IMR-90 (cell line): ENCODE results near the gene POU2AF2. TPM values are rescaled to one million over a fixed set of nuclear protein-coding genes. Genes with fewer than 3 reads are reported as not detected.

Experiments used
- ATAC-seq: fragments of 200-7000 bp; cut with Tn5 transposase; 2 replicates; pipeline ENCODE4 v1.9.1; 2020; ENCODE audit warnings: low read depth, mild to moderate bottlenecking, moderate library complexity
- BruUV-seq: library from RNA; stranded (reverse); fragments of 400-500 nt; replicated peaks from 2 replicates; lab custom pipeline; 2021; lab: Mats Ljungman, UMichigan
- CTCF ChIA-PET: fragments of 300-600 bp; formaldehyde crosslinking; extraction: SDS; loops from one replicate; lab custom pipeline; 2021; ENCODE audit warnings: antibody characterized with exemption; lab: Yijun Ruan, JAX
- POLR2A ChIA-PET: fragments of 300-600 bp; sonication (Branson Sonifier 250); formaldehyde crosslinking; loops from one replicate; lab custom pipeline; 2022; ENCODE audit warnings: antibody characterized with exemption; ENCODE audit not compliant: unreplicated experiment; lab: Charles Lee
- DNase-seq: peaks from one replicate; pipeline ENCODE4 v3.0.0; 2013
- H2AFZ ChIP-seq: replicated peaks from 2 replicates; pipeline ENCODE3; 2013; ENCODE audit warnings: low read length, mild to moderate bottlenecking; ENCODE audit not compliant: poor library complexity
- H2AK5ac ChIP-seq: 2 replicates; pipeline ENCODE4 v1.6.1; 2013; ENCODE audit warnings: low read depth, low read length, inconsistent platforms
- H2AK9ac ChIP-seq: replicated peaks from 2 replicates; pipeline ENCODE3; 2013; ENCODE audit warnings: mild to moderate bottlenecking, low read depth, low read length, moderate library complexity; ENCODE audit not compliant: poor library complexity
- H2BK120ac ChIP-seq: 2 replicates; pipeline ENCODE4 v1.6.1; 2013; ENCODE audit warnings: low read depth, low read length, inconsistent platforms
- H2BK15ac ChIP-seq: 3 replicates; pipeline ENCODE4 v1.6.1; 2013; ENCODE audit warnings: low read depth, low read length, inconsistent platforms
- H2BK20ac ChIP-seq: 2 replicates; pipeline ENCODE4 v1.6.1; 2013; ENCODE audit warnings: low read depth, mild to moderate bottlenecking, inconsistent platforms, low read length, moderate library complexity
- H2BK5ac ChIP-seq: 2 replicates; pipeline ENCODE4 v1.6.1; 2013; ENCODE audit warnings: mild to moderate bottlenecking, low read depth, low read length, inconsistent platforms; ENCODE audit not compliant: poor library complexity, severe bottlenecking
- H3K14ac ChIP-seq: replicated peaks from 2 replicates; pipeline ENCODE4 v1.6.1; 2013; ENCODE audit warnings: low read depth, low read length, inconsistent platforms
- H3K18ac ChIP-seq: 2 replicates; pipeline ENCODE4 v1.6.1; 2013; ENCODE audit warnings: low read depth, low read length, control low read depth
- H3K23ac ChIP-seq: 2 replicates; pipeline ENCODE4 v1.6.1; 2013; ENCODE audit warnings: low read depth, low read length, inconsistent platforms
- H3K27ac ChIP-seq: 2 replicates; pipeline ENCODE4 v1.5.1; 2013; ENCODE audit warnings: mild to moderate bottlenecking, control low read depth, low read length; ENCODE audit not compliant: insufficient read depth
- H3K27me3 ChIP-seq: 2 replicates; pipeline ENCODE4 v1.6.1; 2013; ENCODE audit warnings: low read length; ENCODE audit not compliant: control insufficient read depth, insufficient read depth
- H3K36me3 ChIP-seq: 2 replicates; pipeline ENCODE4 v1.6.1; 2013; ENCODE audit warnings: low read length, mixed read lengths; ENCODE audit not compliant: control insufficient read depth, insufficient read depth
- H3K4ac ChIP-seq: 2 replicates; pipeline ENCODE4 v1.6.1; 2013; ENCODE audit warnings: low read depth, low read length, inconsistent platforms
- H3K4me1 ChIP-seq: 2 replicates; pipeline ENCODE4 v1.6.1; 2013; ENCODE audit warnings: low read length, mixed read lengths; ENCODE audit not compliant: control insufficient read depth, insufficient read depth
- H3K4me2 ChIP-seq: 2 replicates; pipeline ENCODE4 v1.6.1; 2013; ENCODE audit warnings: low read depth, mild to moderate bottlenecking, control low read depth, low read length, moderate library complexity
- H3K4me3 ChIP-seq: 2 replicates; pipeline ENCODE4 v1.5.1; 2013; ENCODE audit warnings: low read depth, mild to moderate bottlenecking, control low read depth, low read length, moderate library complexity; ENCODE audit not compliant: insufficient read depth
- H3K56ac ChIP-seq: 2 replicates; pipeline ENCODE4 v1.6.1; 2013; ENCODE audit warnings: low read length, inconsistent platforms; ENCODE audit not compliant: insufficient read depth; ENCODE audit errors: extremely low read depth
- H3K79me1 ChIP-seq, 2 experiments: 2 replicates each; pipeline ENCODE4 v1.6.1; 2013; ENCODE audit warnings: low read length in 2 of 2, inconsistent platforms in 1 of 2, low read depth in 1 of 2
- H3K9ac ChIP-seq: 2 replicates; pipeline ENCODE4 v1.6.1; 2013; ENCODE audit warnings: low read depth, low read length, control low read depth
- H3K9me1 ChIP-seq: 2 replicates; pipeline ENCODE4 v1.6.1; 2013; ENCODE audit warnings: low read length, inconsistent platforms; ENCODE audit not compliant: insufficient read depth
- H3K9me3 ChIP-seq: 2 replicates; pipeline ENCODE4 v1.6.1; 2013; ENCODE audit warnings: low read length; ENCODE audit not compliant: control insufficient read depth, insufficient read depth
- H4K20me1 ChIP-seq: 2 replicates; pipeline ENCODE4 v1.6.1; 2013; ENCODE audit warnings: low read length, inconsistent platforms; ENCODE audit not compliant: insufficient read depth
- H4K5ac ChIP-seq: 2 replicates; pipeline ENCODE4 v1.6.1; 2013; ENCODE audit warnings: mild to moderate bottlenecking, low read depth, low read length, control low read depth
- H4K8ac ChIP-seq, 2 experiments: 2 replicates each; pipeline ENCODE4 v1.6.1; 2013; ENCODE audit warnings: low read depth in 2 of 2, low read length in 2 of 2, control low read depth in 1 of 2, inconsistent platforms in 1 of 2
- H4K91ac ChIP-seq: 2 replicates; pipeline ENCODE4 v1.6.1; 2013; ENCODE audit warnings: low read depth, low read length, inconsistent platforms; ENCODE audit not compliant: insufficient read depth
- BHLHE40 ChIP-seq: fragments of 150-350 bp; IDR thresholded peaks from 2 replicates; pipeline ENCODE4 v1.6.1; 2016; ENCODE audit warnings: mild to moderate bottlenecking, low read depth, low read length
- CEBPB ChIP-seq: IDR thresholded peaks from 2 replicates; pipeline ENCODE4 v1.6.1; 2012; ENCODE audit warnings: low read depth, low read length, improper control_type of control experiment
- FOS ChIP-seq: fragments of 150-350 bp; IDR thresholded peaks from 2 replicates; pipeline ENCODE4 v1.6.1; 2016; ENCODE audit warnings: low read depth, low read length
- MAZ ChIP-seq: IDR thresholded peaks from 2 replicates; pipeline ENCODE4 v1.6.1; 2012; ENCODE audit warnings: low read depth, mild to moderate bottlenecking, low read length, improper control_type of control experiment, moderate library complexity, borderline replicate concordance
- MXI1 ChIP-seq: IDR thresholded peaks from 2 replicates; pipeline ENCODE4 v1.6.1; 2012; ENCODE audit warnings: low read depth, mild to moderate bottlenecking, low read length, moderate library complexity, borderline replicate concordance
- RCOR1 ChIP-seq: IDR thresholded peaks from 2 replicates; pipeline ENCODE4 v1.6.1; 2012; ENCODE audit warnings: mild to moderate bottlenecking, low read length, improper control_type of control experiment; ENCODE audit not compliant: insufficient replicate concordance
- SMC3 ChIP-seq: fragments of 150-350 bp; IDR thresholded peaks from 2 replicates; pipeline ENCODE4 v1.6.1; 2016; ENCODE audit warnings: low read depth, mild to moderate bottlenecking, antibody characterized with exemption, low read length, moderate library complexity
- USF2 ChIP-seq: fragments of 150-350 bp; IDR thresholded peaks from 2 replicates; pipeline ENCODE4 v1.6.1; 2017; ENCODE audit warnings: mild to moderate bottlenecking, antibody characterized with exemption, low read length, low read depth
- WGBS, 2 experiments: methylation state at CpG; one replicate each; pipeline versions ENCODE4 v1.1.5 to v1.1.7; 2013; ENCODE audit warnings: missing lambda C conversion rate in 2 of 2; ENCODE audit not compliant: insufficient read length in 1 of 2; ENCODE audit errors: extremely low coverage in 2 of 2; 5-methylcytosine and 5-hydroxymethylcytosine counted together
- dilution Hi-C: fragments of 300-500 bp; cut with HindIII; formaldehyde crosslinking; loops from one replicate; pipeline ENCODE4 v1.14.3; 2018; ENCODE audit warnings: low sequenced_read_pairs; ENCODE audit not compliant: unreplicated experiment
- in situ Hi-C: fragments of 300-500 bp; cut with MboI; formaldehyde crosslinking; loops from 3 replicates; pipeline ENCODE4 v1.14.3; 2019; ENCODE audit warnings: low sequenced_read_pairs, inconsistent platforms, mixed read lengths
- intact Hi-C: fragments of 100-400 bp; cut with micrococcal nuclease; formaldehyde crosslinking; loops from 2 replicates; pipeline ENCODE4 v1.10.0; 2022
- polyA plus RNA-seq, 3 experiments: library from polyadenylated mRNA; depleted of rRNA; stranded (reverse); fragments of >200 nt; gene quantifications; 2 replicates each; pipeline ENCODE4 v1.2.3, GENCODE V29; 2012; ENCODE audit warnings: low replicate concordance in 1 of 3
- total RNA-seq: library from RNA; depleted of rRNA; stranded (reverse); fragments of >200 nt; gene quantifications from 2 replicates; pipeline ENCODE4 v1.2.3, GENCODE V29; 2012

The POU2AF2 gene
- total and polyA plus RNA-seq, 2 of the 4 experiments (the other 2 are of a cell fraction), result not detected

- peaks cover 45% of the 10 kb centered on the region for H3K27me3 ChIP-seq
- H3K4me2 ChIP-seq, result no peak overlapping the region
- H3K9me1 ChIP-seq, result no peaks in the 10 kb centered on the region
- 100% methylated on average over 1 of the region's 10 CpGs; no CpG with 5 or more reads in 1 of the 2 experiments for WGBS, 2 experiments
- no peaks in the 10 kb centered on the region; the same call in 1 of the 2 replicates for H3K4me1 ChIP-seq
- no peak overlapping the region for H2AK9ac ChIP-seq
- H2AFZ ChIP-seq, result no peak overlapping the region
- H3K18ac ChIP-seq, result no peak overlapping the region
- no TSS peak for BruUV-seq
- intact Hi-C loops (loop anchor here (5.0 kb wide), 1 partner anchor 120 kb away; no protein-coding TSS in a partner anchor), in situ Hi-C loops (no loop called here), dilution Hi-C loops (no loop called here)
- H3K9me3 ChIP-seq, result no peaks in the 10 kb centered on the region
- POLR2A ChIA-PET, result no interaction called here
- H3K36me3 ChIP-seq, result no peaks in the 10 kb centered on the region
- TF ChIP-seq CEBPB (no peak), BHLHE40 (no peak), USF2 (no peak), RCOR1 (no peak), MXI1 (no peak), FOS (no peak), MAZ (no peak), SMC3 (no peak)
- no peaks in the 10 kb centered on the region for H3K79me1 ChIP-seq
- H2BK120ac ChIP-seq, result no peak overlapping the region
- no peak overlapping the region for H3K4me3 ChIP-seq
- DNase-seq, result no peak
- H3K27ac ChIP-seq, result no peak overlapping the region
- H2BK15ac ChIP-seq, result no peak overlapping the region
- no peak overlapping the region for H4K91ac ChIP-seq
- no peak overlapping the region for H3K56ac ChIP-seq
- no peak overlapping the region for H3K9ac ChIP-seq
- no peak overlapping the region for H4K8ac ChIP-seq
- no peak overlapping the region for H2AK5ac ChIP-seq
- H2BK20ac ChIP-seq, result no peak overlapping the region
- CTCF ChIA-PET, result no interaction called here
- H4K20me1 ChIP-seq, result no peaks in the 10 kb centered on the region
- no peak for ATAC-seq
- H3K23ac ChIP-seq, result no peak overlapping the region
- H4K5ac ChIP-seq, result no peak overlapping the region
- no peak overlapping the region for H2BK5ac ChIP-seq
- H3K4ac ChIP-seq, result no peak overlapping the region
- H3K14ac ChIP-seq, result no peak overlapping the region
These were observed 52.2 kb downstream of the POU2AF2 start for GRCh38 chr11:111297696-111298095.
